HUDEP-2 (cell line): Measurements from ENCODE around the gene SMIM28.
"Not testable (repeated sequence)": the region's sequence is repeated elsewhere in the genome, so short reads cannot be mapped to it uniquely, and the experiment has no call there.

ENCODE experiments used
- DNase-seq, 76 experiments: peaks; one replicate each; lab custom pipeline; 2025; ENCODE audit not compliant: unreplicated experiment in 76 of 76; lab: John Stamatoyannopoulos, UW

Gene SMIM28

DNA sequence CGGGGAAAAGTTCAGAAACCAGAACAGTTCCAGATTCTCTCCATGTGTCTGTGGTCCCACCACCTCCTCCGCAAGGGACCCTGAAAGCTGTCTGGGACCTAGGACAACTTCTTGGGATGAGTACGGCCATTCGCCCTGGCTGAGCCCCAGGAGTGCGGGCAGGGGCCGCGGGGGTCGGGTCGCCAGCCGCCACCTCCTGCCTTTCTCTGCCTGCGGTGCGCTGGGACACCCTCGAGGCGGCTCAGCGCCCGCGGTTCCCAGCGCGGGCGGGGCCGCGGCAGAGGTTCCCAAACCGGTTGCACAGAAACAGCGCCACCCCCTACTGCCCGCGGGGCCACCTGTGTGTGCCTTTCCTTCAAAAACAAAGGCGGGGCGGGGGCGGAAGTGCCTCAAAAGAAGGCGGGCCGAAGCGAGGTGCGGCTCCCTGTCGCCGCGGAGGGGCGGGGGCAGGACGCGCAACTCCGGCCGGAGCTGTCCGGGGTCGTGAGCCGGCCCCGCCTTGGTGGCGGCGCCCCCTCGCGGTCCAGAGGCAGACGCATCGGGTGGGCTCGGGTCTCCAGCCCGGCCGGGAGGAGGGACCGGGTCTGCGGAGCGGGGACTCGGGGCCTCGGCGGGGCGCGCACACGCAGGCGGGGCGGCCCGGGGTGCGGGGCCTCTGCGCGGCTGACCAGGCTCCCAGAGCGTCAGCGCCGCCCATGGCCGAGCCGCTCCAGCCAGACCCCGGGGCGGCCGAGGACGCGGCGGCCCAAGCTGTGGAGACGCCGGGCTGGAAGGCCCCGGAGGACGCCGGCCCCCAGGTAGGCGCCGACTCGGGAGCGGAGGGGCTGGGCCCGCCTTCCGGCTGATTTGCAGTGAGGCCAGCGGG is 26.3 kb downstream of the SMIM28 start, which contains the start of gene HEBP2:
Gene HEBP2, plus strand, starts transcription at position 423 of the 865 bp plus-strand sequence. Its CDS starts 273 bp downstream, at position 696.
- peak in 75 of 76 experiments; percentile 62 to 98 (median 89) for DNase-seq

DNA sequence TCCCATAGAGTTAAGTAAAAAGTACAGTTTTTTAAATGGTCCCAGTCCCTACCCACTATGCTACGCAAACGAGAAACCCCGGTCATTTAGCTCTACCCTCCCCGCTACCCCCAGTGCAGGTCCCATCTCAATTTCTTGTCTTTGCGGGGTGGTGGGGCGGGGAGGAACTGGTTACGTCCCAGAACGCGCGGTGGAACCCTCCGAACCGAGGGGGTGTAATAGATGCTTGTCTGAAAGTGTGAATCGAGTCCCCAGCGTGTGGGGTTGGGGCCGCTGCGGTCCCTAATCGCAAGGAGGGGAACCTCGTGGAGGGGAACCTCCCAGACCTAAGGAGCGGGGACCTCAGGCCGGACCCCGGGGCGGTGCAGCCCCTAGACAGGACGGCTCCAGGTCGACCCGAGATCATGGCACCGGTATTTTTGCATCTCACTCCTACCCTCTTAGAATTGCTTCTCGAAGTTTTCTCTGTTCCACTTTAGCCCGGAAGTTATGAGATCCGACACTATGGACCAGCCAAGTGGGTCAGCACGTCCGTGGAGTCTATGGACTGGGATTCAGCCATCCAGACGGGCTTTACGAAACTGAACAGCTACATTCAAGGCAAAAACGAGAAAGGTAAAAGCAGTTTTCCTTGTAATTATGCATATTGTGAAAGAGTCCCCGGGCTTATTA is 27.1 kb downstream of the SMIM28 start:
- peak in 8 of 76 experiments; percentile 3 to 53 (median 22) for DNase-seq

DNA sequence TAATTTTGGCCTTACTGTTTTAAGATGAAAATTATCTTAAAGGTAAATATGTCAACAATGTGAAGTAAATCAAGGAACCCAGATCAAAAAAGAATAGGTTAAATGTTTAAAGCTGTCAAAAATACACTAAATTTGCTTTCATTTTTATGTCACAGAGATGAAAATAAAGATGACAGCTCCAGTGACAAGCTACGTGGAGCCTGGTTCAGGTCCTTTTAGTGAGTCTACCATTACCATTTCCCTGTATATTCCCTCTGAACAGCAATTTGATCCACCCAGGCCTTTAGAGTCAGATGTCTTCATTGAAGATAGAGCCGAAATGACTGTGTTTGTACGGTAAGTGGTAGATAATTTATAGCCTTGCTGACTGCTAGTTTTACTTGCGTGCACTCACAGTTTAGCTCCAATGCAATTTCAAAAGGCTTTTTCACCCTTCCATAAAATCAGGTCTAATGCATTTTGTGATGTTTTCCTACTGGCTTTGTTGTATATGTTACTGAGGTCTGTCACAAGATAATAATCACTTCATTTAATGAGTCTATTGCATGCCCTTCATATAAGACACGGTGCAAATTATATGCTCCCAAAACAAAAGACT is 28.2 kb downstream of the SMIM28 start:
- no peak for DNase-seq

DNA sequence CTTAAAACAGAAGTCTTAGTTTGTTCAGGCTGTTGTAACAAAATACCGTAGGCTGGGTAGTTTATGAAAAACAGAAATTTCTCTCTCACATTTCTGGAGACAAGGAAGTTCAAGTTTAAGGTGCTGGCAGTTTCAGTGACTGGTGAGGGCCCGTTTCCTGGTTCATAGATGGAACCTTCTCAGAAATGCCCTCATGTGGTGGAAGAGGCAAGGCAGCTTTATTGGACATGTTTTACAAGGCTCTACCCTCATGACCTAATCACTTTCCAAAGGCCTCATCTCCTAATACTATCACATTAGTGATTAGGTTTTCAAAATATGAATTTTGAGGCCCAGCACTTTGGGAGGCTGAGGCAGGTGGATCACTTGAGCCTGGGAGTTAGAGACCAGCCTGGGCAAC is 28.7 kb downstream of the SMIM28 start:
- DNase-seq: peak in 3 of 76 experiments; percentile 9 to 28 (median 14)

DNA sequence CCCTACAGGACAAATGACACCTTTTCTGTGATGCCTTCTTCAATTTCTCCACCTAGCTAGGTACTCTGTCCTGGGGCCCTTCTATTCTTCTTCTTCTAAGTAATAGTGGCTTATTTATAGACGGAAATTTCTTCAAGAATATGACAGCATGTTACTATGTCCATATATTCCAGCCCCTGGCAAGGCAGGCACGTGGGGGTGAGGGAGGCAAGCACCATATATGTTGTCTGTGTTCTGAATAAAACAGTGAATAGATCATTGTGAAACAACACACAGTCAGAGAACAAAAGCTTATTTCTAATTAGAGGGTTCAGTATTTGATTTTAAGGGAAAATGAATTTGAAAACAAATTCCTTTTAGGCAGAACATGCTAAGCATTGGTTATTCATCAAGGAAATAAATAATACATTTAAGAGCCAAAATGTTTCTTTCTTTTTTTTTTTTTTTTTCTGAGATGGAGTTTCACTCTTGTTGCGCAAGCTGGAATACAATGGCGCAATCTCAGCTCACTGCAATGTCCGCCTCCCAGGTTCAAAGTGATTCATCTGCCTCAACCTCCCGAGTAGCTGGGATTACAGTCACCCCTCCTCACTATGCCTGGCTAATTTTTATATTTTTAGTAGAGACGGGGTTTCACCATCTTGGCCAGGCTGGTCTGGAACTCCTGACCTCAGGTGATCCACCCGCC is 32.5 kb downstream of the SMIM28 start:
- no peak for DNase-seq

DNA sequence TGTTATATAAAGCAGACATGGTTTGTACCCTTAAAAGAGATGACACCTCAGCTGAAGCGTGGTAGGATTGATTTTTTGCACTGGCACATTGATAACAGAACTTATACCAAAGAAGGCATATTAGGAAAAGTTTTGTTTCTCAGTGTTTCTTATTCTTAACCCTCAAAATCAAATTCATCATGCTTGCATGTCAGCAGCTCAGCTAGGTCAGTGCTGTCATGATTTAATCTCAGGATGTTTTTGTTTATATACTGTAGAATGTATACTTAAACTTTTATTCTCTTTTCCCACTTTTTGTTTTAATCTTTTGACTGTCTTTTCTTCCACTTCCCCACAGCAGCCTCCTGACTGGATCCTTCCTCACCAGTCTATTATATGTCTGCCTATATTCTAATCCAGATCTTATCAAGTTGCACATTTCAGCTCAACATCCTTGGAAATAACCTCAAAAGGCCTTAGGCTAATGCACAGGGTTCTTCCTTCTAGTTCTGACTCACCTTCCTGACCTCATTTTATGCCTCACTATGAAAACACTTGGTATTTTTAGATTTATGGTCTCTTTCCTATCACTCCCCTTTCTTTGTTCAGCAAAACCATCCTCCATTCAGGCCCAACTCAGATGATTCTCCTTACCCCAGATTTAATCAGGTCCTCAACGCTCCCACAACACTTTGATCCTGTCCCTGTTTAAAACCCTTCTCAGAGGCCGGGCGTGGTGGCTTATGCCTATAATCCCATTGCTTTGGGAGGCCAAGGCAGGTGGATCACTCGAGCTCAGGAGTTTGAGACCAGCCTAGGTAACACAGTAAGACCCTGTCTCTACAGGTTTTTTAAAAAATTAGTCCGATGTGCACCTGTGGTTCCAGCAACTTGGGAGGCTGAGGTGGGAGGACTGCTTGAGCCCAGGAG is 33.5 kb downstream of the SMIM28 start:
- no peak for DNase-seq

DNA sequence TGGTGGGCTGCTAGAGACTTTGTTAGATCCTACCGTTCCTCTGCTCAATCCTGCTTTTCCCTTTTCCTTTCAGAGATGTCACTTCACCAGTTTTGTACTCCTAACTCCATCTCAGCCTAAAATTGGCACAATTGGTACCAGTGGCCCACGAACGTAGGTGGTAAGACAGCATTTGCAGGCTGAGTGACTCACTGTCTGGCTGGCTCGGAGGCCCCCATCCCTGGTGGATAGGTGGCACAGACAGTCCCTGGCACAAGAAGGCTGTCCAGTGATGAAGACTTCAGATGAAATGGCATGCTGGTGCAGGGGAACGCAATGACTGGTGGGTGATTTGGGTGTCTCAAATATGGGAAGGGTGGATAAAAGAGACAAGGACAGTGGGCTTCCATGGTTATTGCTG is 37.4 kb downstream of the SMIM28 start:
- no peak for DNase-seq

DNA sequence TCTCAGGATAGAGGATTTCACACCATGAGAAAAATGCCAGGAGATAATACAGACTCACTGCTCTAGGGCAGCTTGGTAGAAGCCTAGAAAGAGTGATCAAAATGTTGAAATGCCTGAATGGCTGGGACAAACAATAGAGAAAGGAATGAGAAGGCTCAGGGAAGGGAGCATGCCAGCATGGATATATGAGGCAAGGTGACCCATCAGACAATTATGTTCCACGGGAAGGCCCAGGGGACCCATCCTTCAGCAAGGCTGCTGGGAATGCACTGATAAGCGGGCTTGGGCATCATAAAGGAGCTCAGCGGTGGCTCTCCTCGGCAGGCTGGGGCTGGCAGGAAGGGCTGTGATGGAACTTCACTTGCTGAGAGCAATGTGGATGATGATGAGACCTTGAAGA is 38.5 kb downstream of the SMIM28 start:
- DNase-seq: no peak

DNA sequence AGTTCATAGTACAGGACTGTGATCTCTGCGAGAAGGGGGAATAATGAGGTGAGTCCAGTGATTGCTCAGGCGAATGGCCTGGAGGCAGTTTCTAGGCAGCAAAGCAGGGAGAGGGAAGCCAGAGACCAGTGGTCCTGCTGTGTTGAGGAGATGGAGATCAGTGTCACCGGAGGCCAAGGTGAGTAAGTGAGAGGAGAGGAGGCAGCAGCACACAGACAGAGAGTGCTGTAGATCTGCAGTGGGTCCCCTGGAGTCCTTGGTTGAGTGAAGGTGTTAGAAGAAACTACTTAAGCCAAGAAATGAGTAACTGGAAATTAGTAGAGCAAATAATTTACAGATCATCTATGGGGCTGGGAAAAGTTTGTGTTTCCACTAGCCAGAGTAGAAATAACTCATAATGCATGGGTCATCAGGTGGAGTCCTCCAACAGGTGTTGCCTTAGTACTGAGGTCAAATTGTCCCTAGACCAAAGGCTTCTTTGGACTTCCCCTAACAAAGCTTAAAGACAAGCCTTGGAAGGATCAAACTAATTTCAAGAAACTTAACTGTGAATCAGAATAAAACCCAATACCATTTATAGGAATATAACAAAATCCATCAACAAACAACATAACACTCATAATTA is 39.9 kb downstream of the SMIM28 start:
- no peak for DNase-seq

DNA sequence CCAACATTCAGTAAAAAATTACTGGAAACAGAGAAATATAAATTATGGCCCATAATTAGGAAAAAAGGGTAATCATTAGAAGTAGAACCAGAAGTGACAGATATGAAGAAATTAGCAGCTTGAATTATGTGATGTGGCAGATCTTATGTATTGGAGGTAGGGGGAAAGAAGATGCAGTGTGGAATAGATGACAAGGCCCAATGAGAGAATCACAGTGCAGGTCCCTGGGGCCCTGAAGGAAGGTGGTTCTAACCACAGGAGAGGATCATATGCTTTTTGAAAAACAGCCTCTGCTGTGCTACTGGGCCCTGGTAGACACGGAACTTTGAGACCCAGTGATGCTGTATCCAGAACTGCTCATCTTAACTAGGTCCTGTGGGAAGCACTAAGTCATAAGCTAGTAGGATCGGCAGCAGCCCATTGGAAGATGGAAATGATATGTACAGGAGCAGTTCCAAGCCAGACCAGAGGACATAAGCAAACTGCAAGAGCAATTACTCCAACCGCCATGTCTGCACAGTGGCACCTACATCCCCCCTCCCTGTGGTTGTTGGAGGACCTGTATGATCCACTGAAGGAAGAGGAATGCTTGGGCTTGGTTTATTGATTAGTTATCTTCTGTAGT is 40.5 kb downstream of the SMIM28 start:
- no peak for DNase-seq

DNA sequence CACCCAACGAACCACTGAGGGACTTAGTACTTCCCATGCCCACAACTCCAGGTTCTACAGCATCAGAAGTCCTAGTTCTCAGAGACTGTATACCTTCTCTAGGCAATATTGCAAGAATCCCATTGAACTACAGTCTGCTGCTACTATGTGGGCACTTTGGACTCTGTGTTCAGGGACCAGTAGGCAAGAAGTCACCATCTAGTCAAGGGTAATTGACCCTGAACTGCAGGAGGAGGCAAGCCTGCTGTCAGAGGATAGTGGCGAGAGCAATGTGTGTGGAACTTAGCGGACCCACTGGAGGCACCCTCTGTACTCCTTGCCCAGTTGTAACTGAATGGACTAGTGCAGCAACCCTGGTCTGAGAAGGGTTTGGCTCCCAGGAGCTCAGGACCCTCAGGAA is 42.1 kb downstream of the SMIM28 start:
- DNase-seq: no peak

DNA sequence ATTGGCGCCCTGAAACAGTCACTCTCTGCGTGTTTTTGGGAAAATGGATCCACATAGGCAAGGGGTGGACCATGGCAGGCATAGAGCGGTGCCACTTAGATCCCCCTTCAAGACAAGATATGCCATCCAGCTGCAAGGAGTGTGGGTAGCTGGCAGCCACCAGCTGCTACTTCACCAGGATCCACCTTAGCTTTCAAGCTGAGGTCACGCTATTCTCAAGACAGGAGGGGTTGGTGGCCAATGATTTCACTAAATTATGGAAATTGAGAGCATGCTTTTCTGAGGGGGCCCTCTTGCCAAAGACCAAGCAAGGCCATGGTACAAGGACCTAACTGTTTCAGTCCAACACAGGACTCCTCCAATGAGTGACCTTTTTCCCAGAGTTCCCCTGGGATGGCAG is 42.7 kb downstream of the SMIM28 start:
- DNase-seq: no peak

DNA sequence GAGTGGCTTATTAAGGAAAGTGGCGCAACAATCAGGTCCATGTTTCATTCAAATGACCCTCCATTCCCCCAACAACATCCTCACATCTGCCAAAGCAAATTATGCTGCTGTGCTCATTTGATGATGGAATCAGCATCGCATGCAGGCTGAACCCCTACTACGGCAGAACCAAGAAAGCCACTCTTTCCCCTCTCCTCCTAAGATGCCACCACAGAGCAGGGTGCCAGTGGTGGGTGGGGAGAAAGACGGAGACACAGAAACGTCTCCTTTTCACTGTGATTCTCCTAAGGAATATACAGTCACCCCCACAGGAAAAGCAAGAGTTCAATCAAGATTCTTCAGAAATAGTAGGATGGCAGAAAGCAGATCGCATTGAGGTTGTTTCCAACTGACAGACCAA is 43.4 kb downstream of the SMIM28 start:
- DNase-seq: no peak

DNA sequence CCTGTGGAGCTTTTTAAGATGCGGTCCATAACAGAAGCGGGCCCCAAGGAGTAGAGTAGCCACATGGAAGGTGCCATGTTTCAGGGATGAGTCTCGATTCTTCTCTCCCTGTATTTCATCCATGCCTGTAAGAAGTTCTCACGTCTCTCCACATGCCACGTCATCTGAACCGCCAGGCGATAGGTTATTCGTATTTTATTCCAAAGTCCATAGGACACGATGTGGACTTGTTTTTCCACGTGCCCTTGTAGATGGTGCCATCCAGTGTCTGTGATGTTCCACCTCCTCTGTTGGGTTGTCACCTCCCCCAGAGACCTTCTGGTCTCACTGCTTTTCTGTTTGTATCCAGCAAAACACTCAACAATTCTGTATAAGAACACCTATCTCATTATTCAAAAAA is 43.9 kb downstream of the SMIM28 start:
- DNase-seq: no peak

DNA sequence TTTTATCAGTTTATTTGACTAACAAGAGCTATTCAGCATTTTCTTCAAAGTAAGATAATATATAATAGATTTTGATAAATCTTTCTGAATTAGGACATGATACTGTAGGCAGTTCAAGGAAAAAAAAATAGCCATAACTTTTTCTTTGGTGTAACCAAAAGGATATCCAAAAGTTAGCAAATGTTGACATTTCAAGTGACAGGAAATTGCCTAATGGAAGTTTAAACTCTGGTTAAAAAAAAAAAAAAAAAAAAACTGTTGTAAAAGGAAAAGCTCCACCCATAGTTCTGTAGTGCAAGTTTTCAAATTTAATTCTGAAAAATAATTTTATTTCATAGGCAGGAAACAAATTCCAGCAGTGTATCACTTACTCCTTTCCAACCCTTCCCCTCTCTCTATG is 45.2 kb downstream of the SMIM28 start:
- DNase-seq: no peak

DNA sequence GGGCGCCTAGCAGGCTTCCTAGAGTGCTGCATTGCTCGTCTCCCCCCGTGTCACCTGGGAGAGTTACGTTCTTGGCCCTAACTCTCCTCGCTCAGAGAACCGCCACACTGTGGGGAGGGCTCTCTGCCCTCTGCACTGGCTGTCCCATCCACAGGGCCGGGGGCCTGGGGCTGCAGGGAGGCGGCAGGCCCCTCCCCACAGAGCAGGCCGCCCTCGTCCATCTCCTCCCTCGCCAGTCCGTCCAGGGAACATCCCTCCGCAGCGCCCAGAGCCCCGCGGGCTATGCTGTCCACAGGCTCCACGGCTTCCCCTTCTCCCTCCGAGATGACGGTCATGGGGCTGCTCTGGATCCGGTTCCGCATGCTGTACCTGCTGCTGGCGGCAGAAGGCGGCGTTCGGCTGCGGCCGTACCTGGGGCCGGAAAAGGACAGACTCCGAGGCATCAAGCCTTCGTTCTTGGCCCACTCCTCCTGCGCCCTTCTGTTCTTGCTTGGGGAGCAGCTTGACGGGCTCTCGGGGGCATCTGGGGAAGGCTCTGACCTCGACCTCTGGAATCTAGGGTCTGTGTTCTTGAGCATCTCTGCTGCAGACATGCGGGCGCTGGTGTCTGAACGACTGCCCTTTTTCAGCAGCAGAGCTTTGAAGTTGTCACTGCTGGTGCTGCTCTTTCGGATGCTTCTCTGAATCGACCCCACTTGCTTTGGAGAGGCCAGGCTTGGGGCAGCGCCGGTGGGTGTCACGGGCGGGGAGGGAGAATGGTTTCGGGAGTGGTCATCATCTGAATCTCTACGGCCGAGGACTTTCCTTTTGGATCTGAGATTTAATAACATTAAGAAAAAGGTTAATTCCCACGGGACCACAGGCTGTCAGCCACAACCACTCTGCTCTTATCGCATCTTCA is 46.5 kb downstream of the SMIM28 start:
- DNase-seq: no peak

DNA sequence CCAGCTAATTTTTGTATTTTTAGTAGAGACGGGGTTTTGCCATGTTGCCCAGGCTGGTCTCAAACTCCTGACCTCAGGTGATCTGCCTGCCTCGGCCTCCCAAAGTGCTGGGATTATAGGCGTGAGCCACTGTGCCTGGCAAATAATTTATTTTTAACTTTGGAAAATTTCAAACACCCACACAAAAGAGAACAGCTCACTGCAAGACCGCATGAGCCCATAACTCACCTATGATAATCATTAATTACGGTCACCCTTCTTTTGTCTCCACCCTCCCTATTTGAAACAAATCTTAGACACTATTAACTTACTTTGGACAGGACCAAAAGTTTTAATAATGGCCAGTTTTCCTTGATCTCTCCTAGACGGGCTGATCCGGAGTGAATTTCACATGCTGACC is 47.6 kb downstream of the SMIM28 start:
- DNase-seq: not testable (repeated sequence)

DNA sequence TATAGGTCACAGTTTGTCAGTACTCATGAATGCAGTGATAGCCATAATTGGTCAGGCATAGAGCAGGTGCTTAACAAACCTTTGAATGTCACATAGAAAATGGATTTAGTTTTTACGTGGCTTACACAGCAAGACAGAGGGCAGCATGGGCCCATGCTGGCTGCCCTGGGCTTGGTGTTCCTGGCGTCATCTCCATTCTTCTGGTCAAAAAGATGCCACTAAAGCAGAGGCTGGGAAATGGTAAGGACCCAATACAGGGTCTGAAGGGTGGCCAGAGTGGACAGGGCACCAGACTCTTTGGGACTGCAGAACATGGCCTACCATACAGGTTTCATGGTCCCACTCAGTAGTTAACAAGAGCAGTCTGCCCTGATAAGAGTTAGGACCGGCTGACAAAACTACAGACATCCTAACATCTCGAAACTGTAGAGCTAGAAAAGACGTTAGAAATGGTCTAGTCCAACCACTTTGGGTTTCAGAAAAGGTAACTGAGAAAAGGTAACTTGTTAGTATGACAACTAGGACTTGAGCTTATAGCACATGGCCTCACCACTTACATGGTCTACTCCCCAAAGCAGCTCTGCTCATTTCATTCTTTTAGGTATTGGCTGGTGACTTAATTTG is 48.9 kb downstream of the SMIM28 start:
- DNase-seq: no peak
